Ammon's horn (tissue), 1 donor: ENCODE data around the gene SLC25A21.

Experiments used
- DNase-seq: peaks from one replicate; pipeline ENCODE4 v3.0.0-alpha.2; 2016; ENCODE audit warnings: low spot score

The SLC25A21 gene

GRCh38 chr14:36757734-36758601 is 414.4 kb downstream of the SLC25A21 start:
- no peak for DNase-seq

GRCh38 chr14:36756226-36756625 is 416.2 kb downstream of the SLC25A21 start:
- DNase-seq, result no peak

GRCh38 chr14:36755756-36756155 is 416.6 kb downstream of the SLC25A21 start:
- DNase-seq, result no peak

- DNase-seq, result no peak
These were observed 420.5 kb downstream of the SLC25A21 start for GRCh38 chr14:36751920-36752319.

GRCh38 chr14:36751106-36751505 is 421.3 kb downstream of the SLC25A21 start:
- DNase-seq, result no peak

- DNase-seq, result no peak
These were observed 422.2 kb downstream of the SLC25A21 start for GRCh38 chr14:36750244-36750643.

GRCh38 chr14:36748610-36749213 is 423.7 kb downstream of the SLC25A21 start:
- no peak for DNase-seq

- DNase-seq, result no peak
These were observed 424.8 kb downstream of the SLC25A21 start for GRCh38 chr14:36747411-36748184.

- no peak for DNase-seq
These were observed 425.5 kb downstream of the SLC25A21 start for GRCh38 chr14:36746872-36747271.

- peak; percentile 3 for DNase-seq
These were observed 430.5 kb downstream of the SLC25A21 start for GRCh38 chr14:36741858-36742257.

GRCh38 chr14:36738269-36738668 is 434.1 kb downstream of the SLC25A21 start:
- no peak for DNase-seq

- no peak for DNase-seq
These were observed 446.3 kb downstream of the SLC25A21 start for GRCh38 chr14:36726128-36726527.

GRCh38 chr14:36724162-36724561 is 448.2 kb downstream of the SLC25A21 start:
- no peak for DNase-seq

GRCh38 chr14:36723530-36723929 is 448.9 kb downstream of the SLC25A21 start:
- DNase-seq, result no peak

GRCh38 chr14:36721877-36722276 is 450.5 kb downstream of the SLC25A21 start:
- DNase-seq, result no peak

- DNase-seq, result no peak
These were observed 451.7 kb downstream of the SLC25A21 start for GRCh38 chr14:36720657-36721056.

GRCh38 chr14:36719823-36720222 is 452.6 kb downstream of the SLC25A21 start:
- no peak for DNase-seq

- DNase-seq, result no peak
These were observed 454.2 kb downstream of the SLC25A21 start for GRCh38 chr14:36718216-36718615.

- DNase-seq, result no peak
These were observed 455.0 kb downstream of the SLC25A21 start for GRCh38 chr14:36717363-36717762.

GRCh38 chr14:36716614-36717184 is 455.7 kb downstream of the SLC25A21 start:
- DNase-seq, result no peak

GRCh38 chr14:36713960-36714703 is 458.3 kb downstream of the SLC25A21 start:
- no peak for DNase-seq

GRCh38 chr14:36707570-36707969 is 464.8 kb downstream of the SLC25A21 start:
- no peak for DNase-seq
